PC-9 (cell line): ENCODE results near the gene C10orf95. TPM values are rescaled to one million over a fixed set of nuclear protein-coding genes. Genes with fewer than 3 reads are reported as not detected.

Experiments used
- BruUV-seq: library from RNA; stranded (reverse); fragments of 400-500 nt; replicated peaks from 2 replicates; lab custom pipeline; 2021; lab: Mats Ljungman, UMichigan
- CTCF ChIA-PET: fragments of 300-600 bp; sonication (Branson Sonifier 250); formaldehyde crosslinking; loops from one replicate; lab custom pipeline; 2022; ENCODE audit warnings: antibody characterized with exemption; lab: Charles Lee
- POLR2A ChIA-PET: fragments of 300-600 bp; sonication (Branson Sonifier 250); formaldehyde crosslinking; loops from one replicate; lab custom pipeline; 2022; ENCODE audit warnings: antibody characterized with exemption; ENCODE audit not compliant: unreplicated experiment; lab: Charles Lee
- DNase-seq, 2 experiments: peaks; one replicate each; pipeline versions ENCODE4 v3.0.0 to v3.0.0-alpha.2; 2015 to 2022; ENCODE audit warnings: mixed read lengths in 1 of 2
- H2AFZ ChIP-seq: fragments of 200-600 bp; sonication (generic); 2 replicates; pipeline ENCODE4 v1.8.1; 2017; ENCODE audit warnings: antibody characterized with exemption
- H3F3A ChIP-seq: fragments of 200-600 bp; sonication (generic); 2 replicates; pipeline ENCODE4 v1.8.1; 2017; ENCODE audit warnings: antibody characterized with exemption, mild to moderate bottlenecking, low read depth; ENCODE audit not compliant: insufficient read depth
- H3K27ac ChIP-seq: fragments of 200-600 bp; sonication (generic); 2 replicates; pipeline ENCODE4 v1.6.1; 2016; ENCODE audit warnings: mixed run types
- H3K27me3 ChIP-seq: fragments of 200-600 bp; sonication (generic); 2 replicates; pipeline ENCODE4 v1.6.1; 2016; ENCODE audit warnings: low read depth, mixed run types; ENCODE audit not compliant: insufficient read depth
- H3K36me3 ChIP-seq: fragments of 200-600 bp; sonication (generic); 2 replicates; pipeline ENCODE4 v1.6.1; 2016; ENCODE audit warnings: low read depth, mixed run types
- H3K4me1 ChIP-seq: fragments of 200-600 bp; sonication (generic); replicated peaks from 2 replicates; pipeline ENCODE4 v1.6.1; 2016; ENCODE audit warnings: mixed run types; ENCODE audit not compliant: insufficient read depth
- H3K4me2 ChIP-seq: fragments of 200-600 bp; sonication (generic); 2 replicates; pipeline ENCODE4 v1.6.1; 2017; ENCODE audit warnings: mixed run types
- H3K4me3 ChIP-seq: fragments of 200-600 bp; sonication (generic); 2 replicates; pipeline ENCODE4 v1.6.1; 2016; ENCODE audit warnings: mixed run types
- H3K79me2 ChIP-seq: fragments of 200-600 bp; sonication (generic); 2 replicates; pipeline ENCODE4 v1.6.1; 2017; ENCODE audit warnings: low read depth, mixed run types
- H3K9me2 ChIP-seq: fragments of 200-600 bp; sonication (generic); 2 replicates; pipeline ENCODE4 v1.8.1; 2017; ENCODE audit warnings: mild to moderate bottlenecking; ENCODE audit not compliant: insufficient read depth
- H3K9me3 ChIP-seq: fragments of 200-600 bp; sonication (generic); 2 replicates; pipeline ENCODE4 v1.8.1; 2016; ENCODE audit warnings: low read depth; ENCODE audit not compliant: insufficient read depth
- H4K20me1 ChIP-seq: fragments of 200-600 bp; sonication (generic); 2 replicates; pipeline ENCODE4 v1.8.1; 2017; ENCODE audit not compliant: insufficient read depth
- CTCF ChIP-seq: fragments of 200-600 bp; sonication (generic); conservative IDR thresholded peaks from 2 replicates; pipeline ENCODE4 v1.6.1; 2017; ENCODE audit warnings: mixed run types, antibody characterized with exemption, mild to moderate bottlenecking, moderate library complexity
- EZH2 ChIP-seq: fragments of 200-600 bp; sonication (generic); IDR thresholded peaks from 2 replicates; pipeline ENCODE4 v1.8.0; 2017; ENCODE audit warnings: antibody characterized with exemption, low read depth
- intact Hi-C: fragments of 100-400 bp; cut with micrococcal nuclease; formaldehyde crosslinking; loops from one replicate; pipeline ENCODE4 v1.10.0; 2022; ENCODE audit not compliant: unreplicated experiment
- total RNA-seq: library from RNA; stranded (reverse); gene quantifications from 2 replicates; pipeline ENCODE4 v1.2.3, GENCODE V29; 2021

Gene C10orf95
- total RNA-seq, 1 experiment from 2014 or later = 1.0 TPM

GRCh38 chr10:102492344-102492939 lies 41.1 kb upstream of the C10orf95 start:
- CTCF ChIA-PET = no interaction called here
- POLR2A ChIA-PET = no interaction called here

GRCh38 chr10:102491136-102491535 lies 39.8 kb upstream of the C10orf95 start:
- H3K4me3 ChIP-seq = no peak overlapping the region
- DNase-seq = no peak
- H3K9me3 ChIP-seq = no peaks in the 10 kb centered on the region
- ChIA-PET CTCF (no interaction called here), POLR2A (no interaction called here)
- H2AFZ ChIP-seq = no peak overlapping the region
- H4K20me1 ChIP-seq = no peaks in the 10 kb centered on the region
- no TSS peak for BruUV-seq
- no peaks in the 10 kb centered on the region for H3K27me3 ChIP-seq
- H3K27ac ChIP-seq = no peak overlapping the region
- 0 out of 2 replicates have a peak, but pooled peaks cover 8% of the 10 kb centered on the region for H3K79me2 ChIP-seq
- intact Hi-C loops = no loop called here
- H3K4me1 ChIP-seq = no peaks in the 10 kb centered on the region
- H3K4me2 ChIP-seq = no peak overlapping the region
- no peaks in the 10 kb centered on the region for H3K36me3 ChIP-seq
- H3K9me2 ChIP-seq = no peaks in the 10 kb centered on the region
- TF ChIP-seq EZH2 = no peak
- no peak for TF ChIP-seq CTCF
- H3F3A ChIP-seq = no peaks in the 10 kb centered on the region

More at GRCh38 chr10:102492344-102492939, 41.1 kb upstream of the C10orf95 start:
- no peaks in the 10 kb centered on the region for H4K20me1 ChIP-seq
- no peaks in the 10 kb centered on the region for H3K9me3 ChIP-seq
- H3K4me2 ChIP-seq = no peak overlapping the region
- no peak overlapping the region for H3K27ac ChIP-seq
- no peaks in the 10 kb centered on the region for H3K36me3 ChIP-seq
- TF ChIP-seq EZH2 (no peak), CTCF (no peak)
- H3K79me2 ChIP-seq = 0 out of 2 replicates have a peak, but pooled peaks cover 13% of the 10 kb centered on the region
- H3K4me1 ChIP-seq = no peaks in the 10 kb centered on the region
- no peak for DNase-seq
- intact Hi-C loops = no loop called here
- no peaks in the 10 kb centered on the region for H3K27me3 ChIP-seq
- H2AFZ ChIP-seq = no peak overlapping the region
- H3K4me3 ChIP-seq = no peak overlapping the region
- no peaks in the 10 kb centered on the region for H3F3A ChIP-seq
- BruUV-seq = no TSS peak
- H3K9me2 ChIP-seq = no peaks in the 10 kb centered on the region

GRCh38 chr10:102485093-102485784 lies 33.9 kb upstream of the C10orf95 start:
- H3K9me3 ChIP-seq = no peaks in the 10 kb centered on the region
- H3K79me2 ChIP-seq = no peaks in the 10 kb centered on the region
- H3K4me3 ChIP-seq = no peak overlapping the region
- no peaks in the 10 kb centered on the region for H3K4me1 ChIP-seq
- no peak overlapping the region for H2AFZ ChIP-seq
- no peaks in the 10 kb centered on the region for H3K27me3 ChIP-seq
- no peaks in the 10 kb centered on the region for H3F3A ChIP-seq
- H3K36me3 ChIP-seq = no peaks in the 10 kb centered on the region
- no peak for DNase-seq
- no peak overlapping the region for H3K4me2 ChIP-seq
- no peak overlapping the region for H3K27ac ChIP-seq
- ChIA-PET POLR2A (no interaction called here), CTCF (no interaction called here)
- no peaks in the 10 kb centered on the region for H3K9me2 ChIP-seq
- no peaks in the 10 kb centered on the region for H4K20me1 ChIP-seq
- intact Hi-C loops = no loop called here
- BruUV-seq = no TSS peak
- TF ChIP-seq CTCF = no peak
- no peak for TF ChIP-seq EZH2
